ENCODE data around the gene DBT.

- TF ChIP-seq CTCF (conservative IDR thresholded peaks at IDR 0.05) (no peak), EZH2 (IDR thresholded peaks at IDR 0.05; ENCODE audit: low read depth) (no peak)
Observed at GRCh38 chr1:100151679-100152078, 98.0 kb downstream of the DBT start.

Data from PC-9 (cell line).